Right lobe of liver (tissue), 6 donors: ENCODE measurements around the gene SLC43A3. TPM values are rescaled to one million over a fixed set of nuclear protein-coding genes. Genes with fewer than 3 reads are reported as not detected.

Experiments
- ATAC-seq, 4 donors: fragments of 200-7000 bp; cut with Tn5 transposase; one replicate each; pipeline ENCODE4 v1.9.1; 2020; ENCODE audit warnings: mild to moderate bottlenecking in 4 of 4, moderate library complexity in 4 of 4
- DNase-seq, 3 donors: peaks; one replicate each; pipeline ENCODE4 v3.0.0-alpha.2; 2020
- H3K27ac ChIP-seq, 3 donors: fragments of 200-600 bp; one replicate each; pipeline ENCODE4 v1.8.0; 2022
- H3K27me3 ChIP-seq, 2 donors: fragments of 200-600 bp; one replicate each; pipeline ENCODE4 v1.8.0; 2022
- H3K36me3 ChIP-seq, 4 donors: fragments of 200-600 bp; sonication (generic) in 1 of 4; one replicate each; pipeline versions ENCODE4 v1.5.1 to v1.8.0; 2017 to 2022; ENCODE audit warnings: control low read depth in 1 of 4
- H3K4me1 ChIP-seq, 4 donors: fragments of 200-600 bp; sonication (generic) in 1 of 4; one replicate each; pipeline versions ENCODE4 v1.5.1 to v1.8.0; 2017 to 2022; ENCODE audit warnings: control low read depth in 1 of 4
- H3K4me3 ChIP-seq, 3 donors: fragments of 200-600 bp; one replicate each; pipeline ENCODE4 v1.8.0; 2022
- H3K9me3 ChIP-seq, 4 donors: fragments of 200-600 bp; sonication (generic) in 1 of 4; one replicate each; pipeline versions ENCODE4 v1.5.1 to v1.8.0; 2017 to 2022; ENCODE audit warnings: control low read depth in 1 of 4
- CTCF ChIP-seq, 4 donors: fragments of 200-600 bp in 3 of 4; fragments of 450-650 bp in 1 of 4; IDR thresholded peaks; one replicate each; pipeline versions ENCODE4 v1.5.1 to v1.8.0; 2016 to 2022; ENCODE audit warnings: antibody characterized with exemption in 4 of 4, mild to moderate bottlenecking in 2 of 4
- POLR2A ChIP-seq: fragments of 450-650 bp; IDR thresholded peaks from one replicate; pipeline ENCODE4 v1.6.1; 2017; ENCODE audit warnings: antibody characterized with exemption, mild to moderate bottlenecking
- WGBS: methylation state at CpG from one replicate; pipeline ENCODE4 v1.1.6; 2018; ENCODE audit warnings: low coverage, low lambda C conversion rate; ENCODE audit not compliant: insufficient coverage; ENCODE audit errors: missing lambda C conversion rate; 5-methylcytosine and 5-hydroxymethylcytosine counted together
- intact Hi-C, 2 donors: fragments of 100-400 bp; cut with DNase I; formaldehyde crosslinking; loops; one replicate each; pipeline versions ENCODE4 v1.11.2 to v1.14.1; 2022
- total RNA-seq, 6 experiments: library from RNA; depleted of rRNA in 2 of 6; stranded (reverse); fragments of >200 nt in 2 of 6; fragmentation: NEBNext Ultra II Directional in 3 of 6; extraction: Animal tissue kit (Norgen Biotek cat#: 25700) in 3 of 6; gene quantifications; one replicate each; pipeline versions ENCODE4 v1.1.0 to v1.2.4, GENCODE V29; 2016 to 2023
- donor health status: DM: no; HTN: yes; CAD: no.
- donor health status: DM: no; HTN: no; CAD: no.
- donor health status: DM: no; HTN: no; CAD: no.
- donor health status: DM: no; HTN: yes; CAD: no.
- donor health status: DM: no; HTN: yes; CAD: no.

Gene SLC43A3
- total RNA-seq, 6 experiments from 2014 or later = 109 to 259 (median 185) TPM

- DNase-seq = peak in 1 of 3 donors; percentile 3
- no peaks in the 10 kb centered on the region for H3K27me3 ChIP-seq
- H3K36me3 ChIP-seq = no peaks in the 10 kb centered on the region
- no peak overlapping the region for H3K4me3 ChIP-seq
- no peaks in the 10 kb centered on the region for H3K9me3 ChIP-seq
- 63% methylated on average over 5 of the region's 6 CpGs for WGBS
- peak overlapping the region; percentile 70 to 89 (median 86) for H3K27ac ChIP-seq
- H3K4me1 ChIP-seq = peaks cover 0 to 52% (median 16%) of the 10 kb centered on the region in 4 donors
- TF ChIP-seq CTCF (IDR thresholded peaks at IDR 0.05) = no peak
- TF ChIP-seq POLR2A = no peak
- intact Hi-C loops = no loop called here
- no peak for ATAC-seq
Observed at GRCh38 chr11:57439786-57440185, 12.9 kb upstream of the SLC43A3 start.

- H3K27ac ChIP-seq = peak overlapping the region; percentile 70 to 89 (median 86)
Observed at GRCh38 chr11:57438345-57439285, 11.7 kb upstream of the SLC43A3 start.

GRCh38 chr11:57436031-57436430, 9.1 kb upstream of the SLC43A3 start:
- peak overlapping the region in 2 of 3 donors; percentile 50 to 83 for H3K27ac ChIP-seq
- no peaks in the 10 kb centered on the region for H3K36me3 ChIP-seq
- no peaks in the 10 kb centered on the region for H3K27me3 ChIP-seq
- WGBS = 87% methylated on average over 7 of the region's 7 CpGs
- intact Hi-C loops = no loop called here
- no peak for ATAC-seq
- H3K4me3 ChIP-seq = no peak overlapping the region
- H3K9me3 ChIP-seq = no peaks in the 10 kb centered on the region
- DNase-seq = peak in 1 of 3 donors; percentile 11
- H3K4me1 ChIP-seq = peaks cover 0 to 54% (median 18%) of the 10 kb centered on the region in 4 donors
- TF ChIP-seq CTCF (IDR thresholded peaks at IDR 0.05) (no peak), POLR2A (no peak)

More at GRCh38 chr11:57438345-57439285, 11.7 kb upstream of the SLC43A3 start:
- intact Hi-C loops = no loop called here
- TF ChIP-seq POLR2A (no peak), CTCF (IDR thresholded peaks at IDR 0.05) (no peak)
- Histone ChIP-seq H3K4me1 (peaks cover 0 to 61% (median 19%) of the 10 kb centered on the region in 4 donors), H3K9me3 (no peaks in the 10 kb centered on the region), H3K36me3 (no peaks in the 10 kb centered on the region), H3K27me3 (no peaks in the 10 kb centered on the region), H3K4me3 (no peak overlapping the region)
- WGBS = 22% methylated on average over 5 of the region's 12 CpGs
- peak; percentile 70 to 95 (median 92) for DNase-seq
- ATAC-seq = peak; percentile 55 to 80 (median 72)

GRCh38 chr11:57434640-57435546, 8.0 kb upstream of the SLC43A3 start:
- Histone ChIP-seq H3K4me1 (peaks cover 0 to 62% (median 20%) of the 10 kb centered on the region in 4 donors), H3K27me3 (no peaks in the 10 kb centered on the region), H3K27ac (peak overlapping the region; percentile 45 to 83 (median 66)), H3K36me3 (no peaks in the 10 kb centered on the region), H3K9me3 (no peaks in the 10 kb centered on the region), H3K4me3 (no peak overlapping the region)
- TF ChIP-seq CTCF (IDR thresholded peaks at IDR 0.05) = no peak
- TF ChIP-seq POLR2A = no peak
- ATAC-seq (peak; percentile 47 to 75 (median 68)), DNase-seq (peak in 2 of 3 donors; percentile 45 to 63)
- 46% methylated on average over 13 of the region's 15 CpGs for WGBS
- intact Hi-C loops = no loop called here
